Measurements from ENCODE around the gene MRGPRG. TPM values are rescaled to one million over a fixed set of nuclear protein-coding genes. Genes with fewer than 3 reads are reported as not detected.

Gene MRGPRG
- total RNA-seq, 1 experiment from 2014 or later, result not detected

DNA sequence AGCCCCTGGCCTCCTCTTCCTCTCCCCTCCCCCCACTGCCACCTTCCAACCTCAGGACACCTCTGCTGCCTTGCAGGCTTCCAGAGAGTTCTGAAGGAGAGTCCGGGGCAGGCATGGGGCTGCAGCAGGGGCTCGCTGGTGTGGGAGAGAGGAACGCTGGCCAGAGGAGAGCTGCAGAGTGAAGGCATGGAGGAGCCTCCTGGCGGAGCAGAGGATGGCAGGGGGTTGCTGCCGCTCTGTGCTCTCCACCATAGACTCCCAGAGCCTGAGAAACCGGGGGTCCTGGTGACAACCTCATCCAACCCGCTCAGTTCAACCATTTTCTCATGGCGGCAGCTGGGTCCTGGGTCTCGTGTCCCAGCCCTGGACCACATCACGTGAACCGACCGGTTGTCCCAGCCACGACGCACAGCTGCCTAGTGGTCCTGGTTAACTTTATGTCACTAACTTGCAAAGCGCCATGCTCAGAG is 17.5 kb downstream of the MRGPRG start:
- DNase-seq (ENCODE audit: low spot score) (no peak), ATAC-seq (no peak)
- peaks cover 10% of the 10 kb centered on the region for H3K4me1 Mint-ChIP-seq
- no peak for TF ChIP-seq NR2C2 (CRISPR knock-in tag; IDR thresholded peaks at IDR 0.05)
- H3K4me3 Mint-ChIP-seq, result no peak overlapping the region
- no peaks in the 10 kb centered on the region for H3K9me3 Mint-ChIP-seq
- POLR2A ChIA-PET, result no interaction called here
- no peaks in the 10 kb centered on the region for H3K36me3 Mint-ChIP-seq
- CTCF ChIA-PET, result interaction anchor here (1.9 to 3.2 kb wide), 2 partner anchors 32 to 63 kb away, joined by 5 to 10 read pairs; no protein-coding TSS in a partner anchor
- no peak overlapping the region for H3K27ac Mint-ChIP-seq
- H3K27me3 Mint-ChIP-seq (ENCODE audit: low read depth), result peaks cover 42% of the 10 kb centered on the region

DNA sequence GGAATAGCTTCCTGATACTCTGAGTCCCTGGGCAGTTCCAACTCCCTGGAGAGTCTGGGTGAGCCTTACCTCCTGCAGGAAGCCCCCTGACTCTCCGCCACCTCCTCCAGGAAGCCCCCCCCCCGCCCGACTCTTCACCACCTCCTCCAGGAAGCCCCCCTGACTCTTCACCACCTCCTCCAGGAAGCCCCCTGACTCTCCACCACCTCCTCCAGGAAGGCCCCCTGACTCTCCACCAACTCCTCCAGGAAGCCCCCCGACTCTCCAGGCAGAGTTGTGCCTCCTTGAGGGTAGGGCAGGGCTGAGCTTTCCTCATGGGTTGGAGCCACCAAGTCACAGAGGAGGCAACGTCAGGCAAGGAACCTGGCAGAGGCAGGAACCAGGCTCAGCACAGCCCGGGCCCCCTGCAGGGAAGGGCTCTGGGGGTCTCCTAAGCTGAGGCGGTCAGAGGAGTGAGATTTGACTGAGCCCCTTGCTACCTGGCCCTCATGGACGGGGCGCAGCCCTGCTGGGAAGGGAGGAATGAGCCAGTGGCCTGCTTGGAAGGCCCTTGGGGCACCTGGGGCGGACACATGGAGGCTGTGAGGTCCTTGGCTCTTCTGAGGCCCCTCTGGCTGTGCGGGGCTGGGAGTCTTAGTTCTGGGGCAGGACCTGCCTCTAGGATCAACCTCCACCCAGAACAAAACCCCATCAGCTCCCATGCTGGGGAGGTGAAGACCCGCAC is 18.1 kb downstream of the MRGPRG start:
- TF ChIP-seq, protein P1, sequence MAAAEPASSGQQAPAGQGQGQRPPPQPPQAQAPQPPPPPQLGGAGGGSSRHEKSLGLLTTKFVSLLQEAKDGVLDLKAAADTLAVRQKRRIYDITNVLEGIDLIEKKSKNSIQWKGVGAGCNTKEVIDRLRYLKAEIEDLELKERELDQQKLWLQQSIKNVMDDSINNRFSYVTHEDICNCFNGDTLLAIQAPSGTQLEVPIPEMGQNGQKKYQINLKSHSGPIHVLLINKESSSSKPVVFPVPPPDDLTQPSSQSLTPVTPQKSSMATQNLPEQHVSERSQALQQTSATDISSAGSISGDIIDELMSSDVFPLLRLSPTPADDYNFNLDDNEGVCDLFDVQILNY (CRISPR knock-in tag; IDR thresholded peaks at IDR 0.05), result no peak
- TF ChIP-seq, protein P2, sequence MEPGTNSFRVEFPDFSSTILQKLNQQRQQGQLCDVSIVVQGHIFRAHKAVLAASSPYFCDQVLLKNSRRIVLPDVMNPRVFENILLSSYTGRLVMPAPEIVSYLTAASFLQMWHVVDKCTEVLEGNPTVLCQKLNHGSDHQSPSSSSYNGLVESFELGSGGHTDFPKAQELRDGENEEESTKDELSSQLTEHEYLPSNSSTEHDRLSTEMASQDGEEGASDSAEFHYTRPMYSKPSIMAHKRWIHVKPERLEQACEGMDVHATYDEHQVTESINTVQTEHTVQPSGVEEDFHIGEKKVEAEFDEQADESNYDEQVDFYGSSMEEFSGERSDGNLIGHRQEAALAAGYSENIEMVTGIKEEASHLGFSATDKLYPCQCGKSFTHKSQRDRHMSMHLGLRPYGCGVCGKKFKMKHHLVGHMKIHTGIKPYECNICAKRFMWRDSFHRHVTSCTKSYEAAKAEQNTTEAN (CRISPR knock-in tag; IDR thresholded peaks at IDR 0.05), result no peak
- TF ChIP-seq, protein P3, sequence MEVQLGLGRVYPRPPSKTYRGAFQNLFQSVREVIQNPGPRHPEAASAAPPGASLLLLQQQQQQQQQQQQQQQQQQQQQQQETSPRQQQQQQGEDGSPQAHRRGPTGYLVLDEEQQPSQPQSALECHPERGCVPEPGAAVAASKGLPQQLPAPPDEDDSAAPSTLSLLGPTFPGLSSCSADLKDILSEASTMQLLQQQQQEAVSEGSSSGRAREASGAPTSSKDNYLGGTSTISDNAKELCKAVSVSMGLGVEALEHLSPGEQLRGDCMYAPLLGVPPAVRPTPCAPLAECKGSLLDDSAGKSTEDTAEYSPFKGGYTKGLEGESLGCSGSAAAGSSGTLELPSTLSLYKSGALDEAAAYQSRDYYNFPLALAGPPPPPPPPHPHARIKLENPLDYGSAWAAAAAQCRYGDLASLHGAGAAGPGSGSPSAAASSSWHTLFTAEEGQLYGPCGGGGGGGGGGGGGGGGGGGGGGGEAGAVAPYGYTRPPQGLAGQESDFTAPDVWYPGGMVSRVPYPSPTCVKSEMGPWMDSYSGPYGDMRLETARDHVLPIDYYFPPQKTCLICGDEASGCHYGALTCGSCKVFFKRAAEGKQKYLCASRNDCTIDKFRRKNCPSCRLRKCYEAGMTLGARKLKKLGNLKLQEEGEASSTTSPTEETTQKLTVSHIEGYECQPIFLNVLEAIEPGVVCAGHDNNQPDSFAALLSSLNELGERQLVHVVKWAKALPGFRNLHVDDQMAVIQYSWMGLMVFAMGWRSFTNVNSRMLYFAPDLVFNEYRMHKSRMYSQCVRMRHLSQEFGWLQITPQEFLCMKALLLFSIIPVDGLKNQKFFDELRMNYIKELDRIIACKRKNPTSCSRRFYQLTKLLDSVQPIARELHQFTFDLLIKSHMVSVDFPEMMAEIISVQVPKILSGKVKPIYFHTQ (CRISPR knock-in tag; IDR thresholded peaks at IDR 0.05), result no peak
- no peak for DNase-seq (ENCODE audit: low spot score)
- Mint-ChIP-seq H3K27me3 (ENCODE audit: low read depth) (peaks cover 42% of the 10 kb centered on the region), H3K9me3 (no peaks in the 10 kb centered on the region), H3K27ac (no peak overlapping the region), H3K36me3 (no peaks in the 10 kb centered on the region), H3K4me3 (no peak overlapping the region), H3K4me1 (peaks cover 10% of the 10 kb centered on the region)
- ATAC-seq, result no peak
- ChIA-PET CTCF (interaction anchor here (1.0 to 1.9 kb wide), 2 partner anchors 62 to 140 kb away, joined by 3 to 5 read pairs; no protein-coding TSS in a partner anchor), POLR2A (no interaction called here)

DNA sequence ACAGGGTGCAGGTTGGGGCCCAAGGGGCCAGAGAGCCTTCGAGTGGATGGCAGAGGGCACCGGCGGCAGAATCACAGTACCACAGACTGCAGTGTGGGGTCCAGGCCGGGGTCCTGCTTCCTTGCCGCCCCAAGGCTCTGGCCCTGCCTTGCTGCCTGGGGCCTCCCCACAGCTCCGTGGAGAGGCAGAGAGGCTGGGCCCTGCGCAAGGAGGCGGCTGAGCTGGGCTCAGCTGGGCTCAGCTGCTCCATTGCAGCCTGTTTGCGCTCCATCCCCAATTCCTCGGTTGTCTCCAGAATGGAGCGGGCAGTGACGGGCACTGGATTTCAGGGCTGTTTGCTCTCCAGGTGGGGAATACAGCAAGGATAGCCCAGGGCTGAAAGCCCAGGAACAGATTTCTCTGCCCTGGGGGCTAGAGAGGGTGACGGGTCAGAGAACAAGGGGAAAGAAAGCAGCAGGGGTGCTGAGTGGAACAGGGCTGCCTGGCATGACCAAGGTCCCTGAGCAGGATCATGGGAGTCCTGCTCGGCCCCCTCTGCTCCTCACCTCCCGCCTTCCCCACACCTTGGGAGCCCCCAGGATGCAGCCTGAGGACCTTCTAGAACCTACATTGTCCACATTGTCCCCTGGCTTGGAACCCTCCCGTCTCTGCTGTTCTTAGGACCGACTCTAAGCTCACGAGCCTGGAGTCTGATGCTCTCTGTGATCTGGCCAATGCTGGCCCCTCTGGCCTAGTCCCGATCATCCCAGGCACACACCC is 18.9 kb downstream of the MRGPRG start:
- ATAC-seq, result no peak
- TF ChIP-seq IRF2 (CRISPR knock-in tag; IDR thresholded peaks at IDR 0.05; ENCODE audit: borderline replicate concordance, low read depth) (no peak), CREM (CRISPR knock-in tag; IDR thresholded peaks at IDR 0.05) (no peak), NR3C1 (CRISPR knock-in tag; conservative IDR thresholded peaks at IDR 0.05; ENCODE audit: low read depth) (no peak)
- peaks cover 34% of the 10 kb centered on the region for H3K27me3 Mint-ChIP-seq (ENCODE audit: low read depth)
- no peak overlapping the region for H3K4me3 Mint-ChIP-seq
- no peak overlapping the region for H3K27ac Mint-ChIP-seq
- H3K4me1 Mint-ChIP-seq, result peaks cover 4% of the 10 kb centered on the region
- POLR2A ChIA-PET, result no interaction called here
- CTCF ChIA-PET, result interaction anchor here (1.0 to 1.9 kb wide), 2 partner anchors 61 to 141 kb away, joined by 3 to 5 read pairs; no protein-coding TSS in a partner anchor
- H3K9me3 Mint-ChIP-seq, result no peaks in the 10 kb centered on the region
- DNase-seq (ENCODE audit: low spot score), result no peak
- no peaks in the 10 kb centered on the region for H3K36me3 Mint-ChIP-seq

DNA sequence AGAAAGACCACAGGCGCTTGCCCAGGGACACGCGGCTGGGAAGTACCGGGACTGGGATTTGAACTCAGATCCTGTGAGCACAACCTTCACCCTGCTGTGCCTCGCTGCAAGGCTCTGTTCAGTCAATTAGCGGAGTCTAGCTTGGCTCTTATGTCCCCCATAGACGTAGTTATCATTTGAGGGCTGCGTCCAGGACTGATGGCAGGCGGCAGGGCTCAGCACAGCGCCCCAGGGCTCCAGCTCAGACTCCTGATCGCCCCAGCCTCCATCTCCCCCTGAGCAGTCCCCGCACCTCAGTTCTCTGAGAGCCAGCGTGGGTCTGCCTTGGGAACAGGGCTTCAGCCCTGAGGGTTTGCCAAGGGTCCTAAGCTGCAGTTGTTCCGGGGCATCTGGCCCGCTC is 19.8 kb downstream of the MRGPRG start:
- no peak for ATAC-seq
- no peaks in the 10 kb centered on the region for H3K9me3 Mint-ChIP-seq
- POLR2A ChIA-PET, result no interaction called here
- H3K27me3 Mint-ChIP-seq (ENCODE audit: low read depth), result peaks cover 27% of the 10 kb centered on the region
- no peaks in the 10 kb centered on the region for H3K36me3 Mint-ChIP-seq
- no peak overlapping the region for H3K27ac Mint-ChIP-seq
- DNase-seq (ENCODE audit: low spot score), result no peak
- CTCF ChIA-PET, result no interaction called here
- H3K4me3 Mint-ChIP-seq, result no peak overlapping the region
- H3K4me1 Mint-ChIP-seq, result peaks cover 5% of the 10 kb centered on the region
- no peak for TF ChIP-seq ELF4 (CRISPR knock-in tag; IDR thresholded peaks at IDR 0.05; ENCODE audit: low read depth)
- no peak for TF ChIP-seq ZNF219 (CRISPR knock-in tag; IDR thresholded peaks at IDR 0.05; ENCODE audit: borderline replicate concordance)
- TF ChIP-seq ZNF423 (CRISPR knock-in tag; IDR thresholded peaks at IDR 0.05), result no peak
- TF ChIP-seq TP53 (CRISPR knock-in tag; IDR thresholded peaks at IDR 0.05), result no peak
- no peak for TF ChIP-seq TEAD1 (CRISPR knock-in tag; IDR thresholded peaks at IDR 0.05)
- TF ChIP-seq RORB (CRISPR knock-in tag; IDR thresholded peaks at IDR 0.05), result no peak
- no peak for TF ChIP-seq NR2C2 (CRISPR knock-in tag; IDR thresholded peaks at IDR 0.05)
- TF ChIP-seq ATF1 (CRISPR knock-in tag; IDR thresholded peaks at IDR 0.05), result no peak
- TF ChIP-seq, protein P4, sequence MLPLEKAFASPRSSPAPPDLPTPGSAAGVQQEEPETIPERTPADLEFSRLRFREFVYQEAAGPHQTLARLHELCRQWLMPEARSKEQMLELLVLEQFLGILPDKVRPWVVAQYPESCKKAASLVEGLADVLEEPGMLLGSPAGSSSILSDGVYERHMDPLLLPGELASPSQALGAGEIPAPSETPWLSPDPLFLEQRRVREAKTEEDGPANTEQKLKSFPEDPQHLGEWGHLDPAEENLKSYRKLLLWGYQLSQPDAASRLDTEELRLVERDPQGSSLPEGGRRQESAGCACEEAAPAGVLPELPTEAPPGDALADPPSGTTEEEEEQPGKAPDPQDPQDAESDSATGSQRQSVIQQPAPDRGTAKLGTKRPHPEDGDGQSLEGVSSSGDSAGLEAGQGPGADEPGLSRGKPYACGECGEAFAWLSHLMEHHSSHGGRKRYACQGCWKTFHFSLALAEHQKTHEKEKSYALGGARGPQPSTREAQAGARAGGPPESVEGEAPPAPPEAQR (CRISPR knock-in tag; IDR thresholded peaks at IDR 0.05), result no peak
- TF ChIP-seq, protein P5, sequence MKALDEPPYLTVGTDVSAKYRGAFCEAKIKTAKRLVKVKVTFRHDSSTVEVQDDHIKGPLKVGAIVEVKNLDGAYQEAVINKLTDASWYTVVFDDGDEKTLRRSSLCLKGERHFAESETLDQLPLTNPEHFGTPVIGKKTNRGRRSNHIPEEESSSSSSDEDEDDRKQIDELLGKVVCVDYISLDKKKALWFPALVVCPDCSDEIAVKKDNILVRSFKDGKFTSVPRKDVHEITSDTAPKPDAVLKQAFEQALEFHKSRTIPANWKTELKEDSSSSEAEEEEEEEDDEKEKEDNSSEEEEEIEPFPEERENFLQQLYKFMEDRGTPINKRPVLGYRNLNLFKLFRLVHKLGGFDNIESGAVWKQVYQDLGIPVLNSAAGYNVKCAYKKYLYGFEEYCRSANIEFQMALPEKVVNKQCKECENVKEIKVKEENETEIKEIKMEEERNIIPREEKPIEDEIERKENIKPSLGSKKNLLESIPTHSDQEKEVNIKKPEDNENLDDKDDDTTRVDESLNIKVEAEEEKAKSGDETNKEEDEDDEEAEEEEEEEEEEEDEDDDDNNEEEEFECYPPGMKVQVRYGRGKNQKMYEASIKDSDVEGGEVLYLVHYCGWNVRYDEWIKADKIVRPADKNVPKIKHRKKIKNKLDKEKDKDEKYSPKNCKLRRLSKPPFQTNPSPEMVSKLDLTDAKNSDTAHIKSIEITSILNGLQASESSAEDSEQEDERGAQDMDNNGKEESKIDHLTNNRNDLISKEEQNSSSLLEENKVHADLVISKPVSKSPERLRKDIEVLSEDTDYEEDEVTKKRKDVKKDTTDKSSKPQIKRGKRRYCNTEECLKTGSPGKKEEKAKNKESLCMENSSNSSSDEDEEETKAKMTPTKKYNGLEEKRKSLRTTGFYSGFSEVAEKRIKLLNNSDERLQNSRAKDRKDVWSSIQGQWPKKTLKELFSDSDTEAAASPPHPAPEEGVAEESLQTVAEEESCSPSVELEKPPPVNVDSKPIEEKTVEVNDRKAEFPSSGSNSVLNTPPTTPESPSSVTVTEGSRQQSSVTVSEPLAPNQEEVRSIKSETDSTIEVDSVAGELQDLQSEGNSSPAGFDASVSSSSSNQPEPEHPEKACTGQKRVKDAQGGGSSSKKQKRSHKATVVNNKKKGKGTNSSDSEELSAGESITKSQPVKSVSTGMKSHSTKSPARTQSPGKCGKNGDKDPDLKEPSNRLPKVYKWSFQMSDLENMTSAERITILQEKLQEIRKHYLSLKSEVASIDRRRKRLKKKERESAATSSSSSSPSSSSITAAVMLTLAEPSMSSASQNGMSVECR (CRISPR knock-in tag; IDR thresholded peaks at IDR 0.05; ENCODE audit: borderline replicate concordance), result no peak
